HG03378 (cell line): ENCODE data around the gene NRIP3.
"Not testable (repeated sequence)": the region's sequence is repeated elsewhere in the genome, so short reads cannot be mapped to it uniquely, and the experiment has no call there.

Experiments
- ATAC-seq: cut with Tn5 transposase; IDR thresholded peaks from one replicate; pipeline ENCODE4 v1.9.1; 2021; ENCODE audit warnings: mild to moderate bottlenecking, moderate library complexity; ENCODE audit not compliant: unreplicated experiment

Gene NRIP3

DNA sequence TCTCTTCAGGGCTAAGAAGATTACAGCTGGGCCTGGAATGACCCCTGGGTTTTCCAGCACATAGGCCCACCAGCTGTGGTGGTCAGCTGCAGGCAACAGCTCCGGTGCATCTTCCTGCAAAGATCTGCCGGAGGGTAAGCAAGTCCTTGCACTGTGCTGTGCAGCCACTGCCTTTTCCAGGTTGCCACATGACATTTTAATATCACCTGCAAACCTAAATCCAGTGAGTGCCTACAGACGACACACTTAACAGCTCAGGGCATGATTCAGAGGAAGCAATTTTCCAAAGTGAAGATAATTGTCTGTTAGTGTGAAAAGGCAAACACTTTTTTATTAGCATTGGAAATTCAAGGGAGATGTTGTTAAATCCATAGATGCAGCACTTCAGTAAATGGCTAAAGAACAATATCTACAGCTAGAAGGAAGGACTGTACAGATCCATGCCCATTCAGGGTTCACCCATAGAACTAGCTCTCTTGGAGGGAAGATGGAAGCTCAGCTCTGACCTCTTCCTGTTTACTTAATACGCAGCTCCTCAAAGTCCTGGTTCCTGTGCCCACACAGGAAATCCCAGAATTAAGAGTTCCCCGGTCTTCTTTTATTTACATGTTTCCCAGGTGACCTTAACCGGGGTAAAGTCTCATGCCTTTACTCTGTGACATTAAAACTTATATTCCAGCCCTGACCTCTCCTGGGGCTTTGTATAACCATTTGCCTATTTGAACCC lies 13.3 kb upstream of the NRIP3 start:
- ATAC-seq, result no peak

DNA sequence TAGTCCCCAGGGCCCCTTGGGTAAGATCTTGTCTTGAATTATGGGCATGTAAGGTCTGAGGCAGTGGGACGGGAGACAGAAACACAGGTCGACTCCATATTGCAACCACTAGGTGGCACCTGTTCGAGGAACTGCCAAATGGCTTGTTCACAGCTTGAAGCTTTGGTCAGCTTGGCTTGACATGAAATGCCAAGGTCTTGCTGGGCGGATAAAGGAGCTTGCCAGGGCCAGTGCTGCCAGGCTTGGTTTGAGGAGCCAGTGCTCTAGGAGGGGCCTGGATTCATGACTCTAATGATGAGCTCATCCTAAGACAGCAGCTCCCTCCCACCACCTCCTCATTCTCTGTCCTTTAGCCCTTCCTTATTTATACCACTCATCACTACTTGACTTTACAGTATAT lies 11.9 kb upstream of the NRIP3 start:
- ATAC-seq, result peak; percentile 74

DNA sequence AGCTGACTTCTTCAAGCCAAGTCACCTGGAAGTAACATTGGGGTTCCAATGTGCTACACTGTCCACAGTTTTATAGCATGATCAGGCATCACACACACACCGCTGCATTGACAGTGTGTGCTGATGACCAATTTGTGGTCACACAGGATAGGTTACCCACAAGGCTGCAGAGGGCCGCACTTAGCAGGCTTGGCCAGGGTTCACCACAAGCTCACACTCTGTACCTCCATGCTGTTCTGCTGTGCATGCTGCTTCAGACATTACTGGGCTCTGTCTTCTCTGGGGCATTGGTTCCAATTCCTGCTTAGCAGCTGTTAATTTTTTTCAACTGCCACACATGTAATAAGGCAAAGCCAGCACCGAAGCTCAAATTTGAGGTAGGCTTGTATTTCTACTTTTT lies 11.0 kb upstream of the NRIP3 start:
- no peak for ATAC-seq

DNA sequence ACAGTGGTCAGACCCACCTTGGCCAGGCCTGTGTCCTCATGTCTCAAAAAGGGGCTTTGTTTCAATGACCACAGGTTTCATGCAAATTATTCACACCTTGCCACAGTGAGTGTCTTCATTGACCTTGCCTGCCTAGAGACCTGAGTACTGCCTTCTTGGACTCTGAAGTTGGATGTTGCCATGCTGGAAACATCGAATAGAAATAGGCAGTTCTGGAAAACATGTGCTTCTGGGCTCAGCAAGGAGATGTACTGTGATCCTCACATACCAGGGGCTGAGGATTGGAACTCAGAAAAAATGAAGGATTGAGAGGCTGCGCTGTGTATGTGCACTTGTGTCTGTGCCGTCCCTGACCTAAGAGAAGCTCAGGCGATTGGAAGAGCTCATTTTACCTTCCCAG lies 9.6 kb upstream of the NRIP3 start:
- no peak for ATAC-seq

DNA sequence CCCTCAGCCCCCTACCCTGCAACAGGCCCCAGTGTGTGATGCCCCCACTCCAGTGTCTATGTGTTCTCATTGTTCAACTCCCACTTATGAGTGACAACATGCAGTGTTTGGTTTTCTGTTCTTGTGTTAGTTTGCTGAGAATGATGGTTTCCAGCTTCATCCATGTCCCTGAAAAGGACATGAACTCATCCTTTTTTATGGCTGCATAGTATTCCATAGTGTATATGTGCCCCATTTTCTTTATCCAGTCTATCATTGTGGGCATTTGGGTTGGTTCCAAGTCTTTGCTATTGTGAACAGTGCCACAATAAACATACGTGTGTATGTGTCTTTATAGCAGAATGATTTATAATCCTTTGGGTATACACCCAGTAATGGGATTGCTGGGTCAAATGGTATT lies 5.7 kb upstream of the NRIP3 start:
- not testable (repeated sequence) for ATAC-seq

DNA sequence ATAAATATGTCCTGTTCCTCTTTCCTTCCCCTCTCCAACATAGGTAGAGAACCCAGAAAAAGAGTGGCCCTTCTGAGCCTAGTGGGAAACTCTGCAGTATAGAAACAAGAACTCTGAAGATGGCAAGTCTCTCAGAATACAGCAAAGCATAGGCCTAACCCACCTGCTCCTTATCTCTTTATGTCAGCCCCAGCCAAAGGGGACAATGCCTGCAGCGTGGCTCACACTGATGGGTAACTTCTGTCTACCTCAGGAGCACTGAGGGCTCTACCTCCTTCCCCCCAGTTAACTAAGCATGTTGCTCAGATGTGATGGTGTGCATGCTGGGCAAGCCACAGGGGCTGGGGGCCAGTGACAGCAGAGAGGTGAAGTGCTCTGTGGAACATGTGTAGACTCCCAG lies 4.9 kb upstream of the NRIP3 start:
- no peak for ATAC-seq

DNA sequence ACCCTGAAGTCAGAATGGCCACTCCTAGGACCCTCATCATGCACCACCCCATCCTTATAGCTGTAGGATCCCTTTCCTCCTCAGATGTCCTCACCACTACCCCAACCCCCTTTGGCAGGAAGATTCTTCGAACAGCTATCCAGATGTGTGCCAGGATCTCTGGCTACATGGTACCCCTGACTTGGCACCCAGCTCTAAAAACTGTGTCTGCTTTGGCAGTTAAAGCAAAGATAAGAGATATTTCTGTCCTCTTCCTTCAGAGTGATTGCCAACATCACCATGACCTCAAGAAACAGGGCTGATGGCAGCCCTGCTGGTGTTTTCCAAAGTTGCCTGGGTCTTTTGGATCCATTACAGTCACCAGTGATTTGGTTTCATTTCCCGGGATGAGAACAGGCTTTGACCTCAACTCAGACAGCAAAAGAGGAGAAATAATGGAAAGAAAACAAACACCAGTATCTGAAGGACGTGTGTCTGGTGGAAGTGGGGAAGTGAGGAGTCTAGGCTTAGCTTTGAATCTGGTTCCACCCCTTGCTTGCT lies 4.3 kb upstream of the NRIP3 start:
- ATAC-seq, result no peak

DNA sequence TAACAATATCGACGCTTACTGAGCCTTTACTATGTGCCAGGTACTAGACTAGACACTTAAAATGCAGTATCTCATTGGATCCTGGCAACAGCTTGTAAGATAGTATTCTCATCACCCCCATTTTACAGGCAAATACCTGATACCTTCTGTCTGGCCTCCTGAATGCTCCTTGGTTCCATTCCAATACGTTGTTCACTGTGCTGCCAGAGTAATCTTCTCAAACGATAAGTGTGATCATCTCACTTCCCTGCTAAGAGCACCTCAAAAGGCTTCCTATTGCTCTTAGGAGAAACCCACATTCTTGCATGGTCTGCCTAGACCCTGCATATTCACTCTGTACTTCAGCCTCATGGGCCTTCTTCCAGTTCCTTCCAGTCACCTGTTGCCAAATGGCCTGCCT lies 1.3 kb upstream of the NRIP3 start:
- no peak for ATAC-seq

DNA sequence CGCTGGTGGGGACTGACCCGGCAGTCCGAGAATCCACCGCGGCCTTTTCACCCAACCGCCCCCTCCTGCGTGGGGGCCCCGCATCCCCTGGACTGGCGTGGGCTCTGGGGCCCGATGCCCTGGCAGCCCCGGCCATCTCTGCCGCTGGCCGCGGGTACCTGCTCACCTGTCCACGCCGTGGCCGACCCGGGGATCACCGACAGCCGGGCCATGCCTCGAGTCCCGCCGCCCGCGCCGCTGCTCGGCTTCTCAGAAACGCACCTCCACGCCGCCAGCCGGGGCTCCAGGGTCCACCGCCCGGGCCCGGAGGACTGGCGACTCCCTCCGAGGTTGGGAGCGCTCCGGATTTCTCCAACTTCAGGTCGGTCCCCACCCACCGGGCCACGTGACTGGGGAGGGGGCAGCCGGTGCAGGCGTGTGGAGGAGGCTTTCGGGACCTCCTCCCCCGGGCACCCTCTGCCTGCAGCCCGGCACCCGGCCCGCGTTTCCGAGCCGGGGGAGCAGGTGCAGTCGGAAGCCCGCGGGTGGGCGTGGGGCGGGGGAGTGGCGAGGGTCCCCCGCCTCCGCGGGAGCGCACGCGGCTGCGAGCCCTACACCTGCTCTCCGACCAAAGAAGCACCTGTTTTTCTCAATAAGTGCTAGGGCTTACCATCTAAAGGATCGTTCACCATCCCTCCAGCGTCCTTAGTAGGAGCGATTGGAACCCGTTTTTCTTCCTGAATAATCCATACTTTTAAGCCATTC lies 554 bp upstream of the NRIP3 start:
- ATAC-seq, result no peak

DNA sequence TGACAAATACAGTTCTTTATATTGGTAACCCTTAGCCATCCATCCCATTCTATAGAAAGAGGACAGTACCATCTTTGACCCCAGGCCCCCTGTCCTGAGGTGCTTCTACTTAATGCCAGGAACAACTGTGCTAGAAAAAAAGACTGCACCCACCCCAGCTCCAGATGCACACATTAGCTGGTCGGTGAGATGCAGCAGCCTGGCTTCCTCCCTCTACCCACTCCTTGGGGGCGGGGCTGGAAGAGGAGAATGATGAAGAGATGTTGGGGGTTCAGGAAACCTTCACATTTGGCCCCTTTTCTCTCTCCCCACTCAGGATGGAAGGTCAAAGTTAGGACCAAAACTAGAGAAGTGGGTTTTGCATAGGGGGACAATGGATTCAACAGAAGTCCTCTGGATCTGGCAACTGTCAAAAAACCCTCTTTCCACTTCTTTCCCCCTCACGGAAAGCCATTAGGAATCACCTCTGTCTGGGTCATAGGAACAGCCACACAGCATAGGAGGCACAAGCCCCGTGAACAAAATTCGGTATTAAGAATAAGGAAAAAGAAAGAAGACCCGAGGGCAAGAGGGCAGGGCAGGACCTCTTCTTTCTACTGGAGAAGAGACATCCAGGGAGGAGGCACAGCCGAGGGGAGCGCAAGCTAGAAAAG lies 755 bp downstream of the NRIP3 start:
- no peak for ATAC-seq

DNA sequence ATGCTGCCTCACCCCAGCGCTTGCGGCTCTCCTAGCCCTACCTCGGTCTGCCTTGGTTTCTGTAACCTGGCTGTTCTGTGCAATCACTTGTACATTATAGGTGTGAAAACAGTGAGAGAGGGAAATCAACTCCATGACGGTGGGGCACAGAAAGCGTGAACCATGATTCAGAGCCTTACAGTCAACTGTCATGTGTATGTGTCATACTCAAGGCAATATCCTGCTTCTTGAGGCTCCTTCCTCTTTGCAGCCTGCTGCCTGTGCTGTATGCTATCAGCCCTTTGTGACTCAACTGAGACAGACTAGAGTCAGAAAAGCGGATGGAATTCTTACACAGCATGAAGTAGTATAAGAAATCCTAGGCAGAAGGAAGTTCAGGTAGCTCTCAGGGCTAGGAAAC lies 2.1 kb downstream of the NRIP3 start:
- no peak for ATAC-seq

DNA sequence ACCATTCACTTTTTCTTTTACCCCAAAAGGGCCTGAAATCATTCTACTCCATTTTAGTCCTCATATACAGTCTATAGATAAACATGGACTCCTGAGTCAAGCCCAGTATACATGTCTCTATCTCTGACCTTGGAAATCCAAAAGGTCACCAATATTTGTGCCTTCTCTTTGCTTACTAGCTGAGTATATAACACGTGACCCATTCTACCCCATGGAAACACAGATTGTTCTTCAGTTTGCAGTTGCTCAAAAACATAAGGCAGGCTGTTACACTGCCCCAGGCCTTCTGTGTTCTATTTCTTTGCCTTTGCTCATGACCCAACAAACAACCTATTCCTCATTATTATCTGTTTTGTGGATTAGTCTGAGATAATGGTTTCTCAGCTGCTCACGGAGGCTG lies 5.8 kb downstream of the NRIP3 start:
- ATAC-seq, result no peak

DNA sequence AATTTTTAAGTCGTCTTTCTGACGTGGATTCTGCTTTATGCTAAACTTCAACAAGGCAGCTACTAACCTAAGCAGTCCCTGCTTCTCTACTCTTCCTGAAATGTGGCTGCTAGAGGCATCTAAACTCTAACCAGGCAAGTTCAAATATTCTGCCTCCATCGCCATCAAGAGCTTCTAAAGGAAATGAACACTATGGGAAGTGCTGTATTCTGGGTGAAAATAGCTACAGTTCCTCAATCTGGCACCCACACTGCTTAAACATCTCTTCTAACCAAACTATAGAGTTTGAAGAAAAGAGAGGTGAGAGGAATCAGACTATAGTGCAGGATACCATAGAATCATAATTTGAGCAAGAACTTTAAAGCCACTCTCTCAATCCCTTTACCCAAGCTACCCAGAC lies 6.3 kb downstream of the NRIP3 start:
- ATAC-seq, result no peak

DNA sequence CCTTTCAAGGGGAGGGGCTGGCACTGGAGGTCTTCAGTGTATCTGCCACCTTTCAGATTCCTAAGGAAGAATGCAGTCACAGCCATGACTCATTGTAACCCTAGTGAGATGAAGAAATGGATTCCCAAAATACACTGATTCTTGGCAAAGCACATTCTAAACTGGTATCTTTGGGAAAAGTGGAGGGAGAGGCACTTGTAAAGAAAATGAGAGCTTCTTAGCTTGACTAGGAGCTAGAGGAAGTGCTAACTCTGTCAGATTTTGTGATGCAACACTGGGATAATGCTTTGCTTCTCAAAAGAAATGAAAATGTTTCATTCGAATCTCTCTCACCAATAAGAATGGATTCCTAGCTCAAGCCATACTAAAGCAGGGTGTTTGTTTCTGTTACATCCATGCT lies 14.3 kb downstream of the NRIP3 start:
- ATAC-seq, result no peak

DNA sequence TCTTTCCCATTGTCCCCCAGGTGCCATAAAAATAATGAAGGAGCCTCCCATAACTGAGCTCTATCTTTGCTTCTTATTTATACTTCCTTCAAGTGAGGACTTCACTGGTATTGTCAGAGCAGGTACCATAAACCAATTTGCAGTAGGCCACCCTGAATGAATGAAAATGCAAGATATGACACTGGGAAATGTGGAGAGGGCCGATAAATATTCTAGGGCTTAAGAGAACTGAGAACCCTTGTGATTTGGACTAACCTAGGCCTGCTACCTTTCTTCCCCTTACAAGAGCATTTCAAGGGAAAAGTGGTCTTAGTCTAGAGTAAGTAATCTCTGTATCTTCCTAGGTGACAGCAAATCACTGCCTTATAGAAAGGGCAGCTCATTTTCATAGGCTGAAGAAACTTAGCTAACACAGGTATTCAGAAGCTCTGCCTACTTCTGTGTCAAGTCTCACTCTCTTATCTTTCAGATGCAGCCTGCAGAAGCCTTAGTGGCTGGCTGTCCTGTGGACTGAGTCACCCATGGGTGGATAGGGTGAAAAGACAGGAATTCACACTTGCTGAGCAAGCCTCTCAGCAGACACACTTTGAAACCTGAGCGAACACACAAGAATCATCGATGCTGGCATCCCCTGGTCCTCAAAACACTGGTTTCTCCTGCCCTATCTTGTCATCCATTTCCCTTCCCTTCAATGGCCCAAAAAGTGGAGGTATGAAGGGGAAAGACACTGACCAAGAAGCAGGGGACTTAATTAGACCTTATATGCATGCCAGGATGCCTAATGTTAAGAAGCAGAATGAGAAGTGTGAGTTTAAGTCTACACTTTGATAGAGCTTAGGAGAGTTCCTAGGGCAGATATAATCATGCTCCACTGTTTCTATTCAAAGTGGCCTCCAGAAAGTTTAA lies 15.2 kb downstream of the NRIP3 start:
- ATAC-seq, result no peak

DNA sequence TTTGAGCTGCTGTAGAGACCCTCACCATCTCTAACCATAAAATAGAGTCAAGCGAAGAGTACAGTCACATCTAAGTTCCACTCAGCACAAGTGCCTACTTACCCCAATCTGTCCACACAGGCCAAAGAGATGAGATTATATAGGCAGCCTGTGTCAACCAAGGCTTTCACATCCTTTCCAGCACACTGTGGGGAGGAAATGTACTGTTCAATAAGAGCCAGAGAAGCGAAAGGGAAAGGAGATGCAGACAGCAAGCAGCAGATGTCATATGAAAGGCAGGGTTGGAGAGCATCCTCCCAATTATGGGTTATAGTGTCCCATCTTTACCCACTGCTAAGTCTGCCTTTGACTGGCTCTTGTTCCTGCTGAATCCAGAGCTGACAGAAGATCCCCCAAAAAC lies 16.4 kb downstream of the NRIP3 start:
- no peak for ATAC-seq

DNA sequence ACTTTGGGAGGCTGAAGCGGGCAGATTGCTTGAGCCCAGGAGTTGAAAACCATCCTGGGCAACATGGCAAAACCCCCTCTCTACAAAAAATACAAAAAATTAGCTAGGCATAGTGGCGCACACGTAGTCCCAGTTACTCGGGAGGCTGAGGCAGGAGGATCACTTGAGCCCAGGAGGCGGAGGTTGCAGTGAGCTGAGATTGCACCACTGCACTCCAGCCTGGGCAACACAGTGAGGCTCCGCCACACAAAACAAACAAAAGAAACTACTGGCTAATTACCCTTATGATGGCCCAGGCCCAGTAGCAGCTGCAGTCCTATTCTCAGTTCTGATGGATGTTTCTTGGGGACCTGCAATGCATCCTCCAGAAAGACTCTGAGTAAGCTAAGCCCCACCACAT lies 17.0 kb downstream of the NRIP3 start:
- ATAC-seq, result not testable (repeated sequence)

DNA sequence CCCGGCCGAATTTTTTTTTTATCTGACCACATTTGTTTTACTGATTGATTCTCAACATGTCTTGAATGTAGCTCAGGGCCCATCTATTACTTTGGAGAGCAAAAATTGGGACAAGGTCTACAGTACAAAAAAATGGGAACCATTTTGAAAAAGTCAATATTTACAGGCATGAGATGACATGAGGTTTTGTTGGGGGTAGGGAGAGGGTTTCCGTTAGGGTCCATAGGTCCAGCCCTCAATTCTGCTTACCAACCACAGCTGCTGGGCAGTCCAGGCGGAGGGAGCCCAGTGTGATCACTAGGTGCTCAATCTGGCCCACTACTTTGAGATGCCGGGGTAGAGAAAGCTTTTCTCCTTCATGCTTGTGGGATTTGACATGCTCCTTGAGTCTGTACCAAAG lies 18.3 kb downstream of the NRIP3 start:
- no peak for ATAC-seq

DNA sequence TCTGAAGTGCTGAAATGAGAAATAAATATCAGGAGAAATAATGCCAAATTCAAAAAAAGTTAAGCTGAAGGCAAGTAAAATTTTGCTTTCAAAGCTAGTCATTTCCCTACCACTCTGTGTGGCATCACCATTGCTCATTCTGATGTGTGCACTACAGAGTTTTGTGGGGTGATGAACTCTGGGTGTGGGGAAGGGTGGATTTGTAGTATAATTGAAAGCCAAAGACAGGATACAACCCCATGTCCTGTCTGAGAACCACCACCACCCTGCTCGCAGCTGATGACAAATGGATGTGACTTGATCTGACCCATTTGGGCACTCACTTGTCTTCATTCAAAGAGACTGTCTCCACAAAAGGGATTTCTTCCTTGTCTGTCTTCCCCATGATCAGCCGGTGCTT lies 20.2 kb downstream of the NRIP3 start:
- no peak for ATAC-seq

DNA sequence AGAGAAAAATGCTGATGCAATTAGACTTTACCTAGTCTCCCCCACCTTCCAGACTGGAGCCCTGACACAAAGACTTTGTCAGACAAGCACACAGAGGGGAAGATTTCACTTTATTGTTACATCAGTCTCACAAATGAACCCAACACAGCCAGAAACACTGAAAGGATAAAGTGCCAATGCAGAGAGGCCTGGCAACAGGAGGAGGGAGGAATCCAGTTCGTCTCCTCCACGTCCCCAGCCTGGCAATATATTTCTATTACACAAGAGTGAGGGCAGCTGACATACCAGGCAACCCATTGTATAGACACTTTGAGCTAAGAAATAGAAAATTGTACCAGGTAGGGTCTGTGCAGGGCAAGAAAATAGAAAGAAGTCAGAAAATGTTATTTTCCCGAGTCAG lies 23.3 kb downstream of the NRIP3 start:
- ATAC-seq, result no peak

DNA sequence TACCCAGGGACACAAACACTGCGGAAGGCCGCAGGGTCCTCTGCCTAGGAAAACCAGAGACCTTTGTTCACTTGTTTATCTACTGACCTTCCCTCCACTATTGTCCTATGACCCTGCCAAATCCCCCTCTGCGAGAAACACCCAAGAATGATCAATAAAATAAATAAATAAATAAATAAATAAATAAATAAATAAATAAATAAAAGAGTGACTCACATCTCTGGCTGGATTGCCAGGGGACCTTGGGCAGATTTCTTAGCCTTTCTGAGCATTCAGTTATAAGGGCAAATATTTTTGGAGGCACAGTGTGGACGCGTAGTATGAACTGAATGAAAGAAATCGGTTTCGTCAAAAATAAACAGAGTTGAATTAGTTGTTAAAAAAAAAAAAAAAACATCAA lies 24.4 kb downstream of the NRIP3 start:
- not testable (repeated sequence) for ATAC-seq
